MM.1S (cell line): ENCODE measurements around the gene CFAP45.

Experiments
- DNase-seq: peaks from one replicate; pipeline ENCODE4 v3.0.0-alpha.2; 2015
- H2AFZ ChIP-seq: fragments of 300-600 bp; sonication (generic); 2 replicates; pipeline ENCODE4 v1.6.0; 2016; ENCODE audit warnings: antibody characterized with exemption, low read length
- H3F3A ChIP-seq: fragments of 300-600 bp; sonication (generic); 2 replicates; pipeline ENCODE4 v1.6.1; 2016; ENCODE audit warnings: mild to moderate bottlenecking, antibody characterized with exemption, low read length, moderate library complexity, mixed read lengths; ENCODE audit not compliant: insufficient read depth
- H3K27ac ChIP-seq: fragments of 300-600 bp; sonication (generic); 2 replicates; pipeline ENCODE4 v1.5.1; 2016; ENCODE audit warnings: mild to moderate bottlenecking, low read length
- H3K27me3 ChIP-seq: fragments of 300-600 bp; sonication (generic); replicated peaks from 2 replicates; pipeline ENCODE4 v1.6.0; 2016; ENCODE audit warnings: low read length; ENCODE audit not compliant: insufficient read depth
- H3K36me3 ChIP-seq: fragments of 300-600 bp; sonication (generic); replicated peaks from 2 replicates; pipeline ENCODE4 v1.6.1; 2016; ENCODE audit warnings: mild to moderate bottlenecking, low read length, mixed read lengths; ENCODE audit not compliant: insufficient read depth
- H3K4me1 ChIP-seq: fragments of 300-600 bp; sonication (generic); 2 replicates; pipeline ENCODE4 v1.6.1; 2016; ENCODE audit warnings: low read length, mixed read lengths
- H3K4me2 ChIP-seq: fragments of 300-600 bp; sonication (generic); 2 replicates; pipeline ENCODE4 v1.6.0; 2016; ENCODE audit warnings: low read depth, low read length
- H3K4me3 ChIP-seq: fragments of 300-600 bp; sonication (generic); 2 replicates; pipeline ENCODE4 v1.5.1; 2016; ENCODE audit warnings: low read length, mixed read lengths
- H3K79me2 ChIP-seq: fragments of 300-600 bp; sonication (generic); 2 replicates; pipeline ENCODE4 v1.6.1; 2016; ENCODE audit warnings: mixed run types, low read length, mixed read lengths
- H3K9ac ChIP-seq: fragments of 300-600 bp; sonication (generic); 2 replicates; pipeline ENCODE4 v1.6.1; 2016; ENCODE audit warnings: low read length, mixed read lengths
- H3K9me2 ChIP-seq: fragments of 300-600 bp; sonication (generic); replicated peaks from 2 replicates; pipeline ENCODE4 v1.6.1; 2016; ENCODE audit warnings: mild to moderate bottlenecking, low read length, mixed read lengths; ENCODE audit not compliant: insufficient read depth
- H3K9me3 ChIP-seq: fragments of 300-600 bp; sonication (generic); replicated peaks from 2 replicates; pipeline ENCODE4 v1.6.1; 2016; ENCODE audit warnings: mild to moderate bottlenecking, low read length, mixed read lengths; ENCODE audit not compliant: insufficient read depth
- H4K20me1 ChIP-seq: fragments of 300-600 bp; sonication (generic); 2 replicates; pipeline ENCODE4 v1.6.1; 2016; ENCODE audit warnings: mild to moderate bottlenecking, low read length, moderate library complexity, mixed read lengths; ENCODE audit not compliant: insufficient read depth
- EZH2 ChIP-seq: fragments of 300-600 bp; sonication (generic); optimal IDR thresholded peaks from 2 replicates; pipeline ENCODE3; 2017; ENCODE audit warnings: low read depth, mild to moderate bottlenecking, antibody characterized with exemption, low read length, mixed read lengths
- EZH2phosphoT487 ChIP-seq: fragments of 300-600 bp; sonication (generic); IDR thresholded peaks from 2 replicates; pipeline ENCODE4 v1.6.1; 2018; ENCODE audit warnings: antibody characterized with exemption, low read length
- TF ChIP-seq, protein P1 (sequence below): fragments of 300-600 bp; sonication (generic); IDR thresholded peaks from 2 replicates; pipeline ENCODE4 v1.5.1; 2016; ENCODE audit warnings: antibody characterized with exemption, low read length, mixed read lengths

Gene CFAP45

DNA sequence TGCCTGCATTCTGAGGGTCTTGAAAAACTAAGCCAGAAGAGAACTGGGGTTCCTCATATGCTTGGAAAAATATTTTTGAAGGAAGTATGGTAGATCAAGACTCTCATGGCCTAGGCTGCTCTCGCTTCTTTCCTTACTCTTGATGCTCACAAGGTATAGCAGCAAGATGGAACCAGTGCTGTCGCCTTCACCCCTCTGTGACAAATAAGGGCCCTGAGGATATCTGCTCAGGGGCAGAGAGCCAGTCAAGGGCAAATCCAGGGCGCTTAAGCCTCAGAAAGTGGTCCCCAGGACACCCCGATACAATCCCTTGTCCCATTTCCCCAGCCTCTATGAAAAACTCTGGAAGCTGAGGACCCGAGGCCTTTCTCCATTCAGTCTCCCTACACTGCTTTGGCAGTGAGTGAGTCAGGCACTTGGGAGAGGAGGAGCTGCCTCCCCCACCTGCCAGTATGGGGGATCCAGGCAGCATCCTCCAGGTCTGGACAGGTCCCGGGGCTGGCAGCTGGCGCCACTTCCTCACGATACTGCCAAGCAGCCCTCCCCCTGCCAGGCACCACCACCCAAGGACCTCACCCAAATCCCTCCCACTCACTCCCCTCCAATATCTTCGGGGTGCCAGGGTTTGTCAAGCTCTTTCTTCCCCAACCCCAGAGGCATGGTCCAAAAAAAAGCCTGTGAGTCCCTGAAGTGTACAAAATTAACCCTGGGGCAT lies 44.1 kb upstream of the CFAP45 start:
- Histone ChIP-seq H3K4me2 (no peak overlapping the region), H3K4me1 (no peaks in the 10 kb centered on the region), H3K9me3 (no peaks in the 10 kb centered on the region), H3K9ac (no peak overlapping the region), H3K9me2 (no peaks in the 10 kb centered on the region), H4K20me1 (no peaks in the 10 kb centered on the region), H3K36me3 (no peaks in the 10 kb centered on the region), H3K4me3 (no peak overlapping the region), H3F3A (0 out of 2 replicates have a peak, but pooled peaks cover 2% of the 10 kb centered on the region), H3K27ac (no peak overlapping the region), H2AFZ (no peak overlapping the region), H3K79me2 (no peaks in the 10 kb centered on the region), H3K27me3 (peaks cover 43% of the 10 kb centered on the region)
- TF ChIP-seq EZH2 (no peak), EZH2phosphoT487 (no peak)
- TF ChIP-seq, protein P1, sequence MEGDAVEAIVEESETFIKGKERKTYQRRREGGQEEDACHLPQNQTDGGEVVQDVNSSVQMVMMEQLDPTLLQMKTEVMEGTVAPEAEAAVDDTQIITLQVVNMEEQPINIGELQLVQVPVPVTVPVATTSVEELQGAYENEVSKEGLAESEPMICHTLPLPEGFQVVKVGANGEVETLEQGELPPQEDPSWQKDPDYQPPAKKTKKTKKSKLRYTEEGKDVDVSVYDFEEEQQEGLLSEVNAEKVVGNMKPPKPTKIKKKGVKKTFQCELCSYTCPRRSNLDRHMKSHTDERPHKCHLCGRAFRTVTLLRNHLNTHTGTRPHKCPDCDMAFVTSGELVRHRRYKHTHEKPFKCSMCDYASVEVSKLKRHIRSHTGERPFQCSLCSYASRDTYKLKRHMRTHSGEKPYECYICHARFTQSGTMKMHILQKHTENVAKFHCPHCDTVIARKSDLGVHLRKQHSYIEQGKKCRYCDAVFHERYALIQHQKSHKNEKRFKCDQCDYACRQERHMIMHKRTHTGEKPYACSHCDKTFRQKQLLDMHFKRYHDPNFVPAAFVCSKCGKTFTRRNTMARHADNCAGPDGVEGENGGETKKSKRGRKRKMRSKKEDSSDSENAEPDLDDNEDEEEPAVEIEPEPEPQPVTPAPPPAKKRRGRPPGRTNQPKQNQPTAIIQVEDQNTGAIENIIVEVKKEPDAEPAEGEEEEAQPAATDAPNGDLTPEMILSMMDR = no peak
- DNase-seq = no peak

DNA sequence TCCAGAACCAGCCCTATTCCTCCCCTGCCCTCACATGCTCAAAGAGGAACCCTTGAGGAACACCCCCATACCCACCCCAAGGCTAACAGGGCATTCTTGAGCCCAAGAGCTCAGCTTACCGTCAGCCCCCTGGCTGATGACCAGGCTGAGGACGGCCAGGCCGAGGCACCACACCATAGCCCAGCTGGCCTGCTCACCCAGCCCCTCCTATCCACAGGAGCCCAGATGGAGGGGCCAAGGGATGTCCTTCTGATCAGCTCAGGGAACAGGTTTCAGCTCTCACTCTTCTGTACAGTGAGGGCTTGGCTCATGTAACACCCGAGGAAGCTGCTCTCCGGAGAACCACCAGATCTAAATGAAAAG lies 43.3 kb upstream of the CFAP45 start:
- no peak overlapping the region for H3K4me2 ChIP-seq
- H2AFZ ChIP-seq = no peak overlapping the region
- H3F3A ChIP-seq = 0 out of 2 replicates have a peak, but pooled peaks cover 2% of the 10 kb centered on the region
- no peak overlapping the region for H3K27ac ChIP-seq
- no peaks in the 10 kb centered on the region for H3K36me3 ChIP-seq
- no peak overlapping the region for H3K9ac ChIP-seq
- H4K20me1 ChIP-seq = no peaks in the 10 kb centered on the region
- H3K4me3 ChIP-seq = no peak overlapping the region
- H3K9me2 ChIP-seq = no peaks in the 10 kb centered on the region
- H3K9me3 ChIP-seq = no peaks in the 10 kb centered on the region
- peaks cover 43% of the 10 kb centered on the region for H3K27me3 ChIP-seq
- H3K79me2 ChIP-seq = no peaks in the 10 kb centered on the region
- TF ChIP-seq EZH2phosphoT487 = no peak
- no peak for DNase-seq
- H3K4me1 ChIP-seq = 0 out of 2 replicates have a peak, but pooled peaks cover 3% of the 10 kb centered on the region

DNA sequence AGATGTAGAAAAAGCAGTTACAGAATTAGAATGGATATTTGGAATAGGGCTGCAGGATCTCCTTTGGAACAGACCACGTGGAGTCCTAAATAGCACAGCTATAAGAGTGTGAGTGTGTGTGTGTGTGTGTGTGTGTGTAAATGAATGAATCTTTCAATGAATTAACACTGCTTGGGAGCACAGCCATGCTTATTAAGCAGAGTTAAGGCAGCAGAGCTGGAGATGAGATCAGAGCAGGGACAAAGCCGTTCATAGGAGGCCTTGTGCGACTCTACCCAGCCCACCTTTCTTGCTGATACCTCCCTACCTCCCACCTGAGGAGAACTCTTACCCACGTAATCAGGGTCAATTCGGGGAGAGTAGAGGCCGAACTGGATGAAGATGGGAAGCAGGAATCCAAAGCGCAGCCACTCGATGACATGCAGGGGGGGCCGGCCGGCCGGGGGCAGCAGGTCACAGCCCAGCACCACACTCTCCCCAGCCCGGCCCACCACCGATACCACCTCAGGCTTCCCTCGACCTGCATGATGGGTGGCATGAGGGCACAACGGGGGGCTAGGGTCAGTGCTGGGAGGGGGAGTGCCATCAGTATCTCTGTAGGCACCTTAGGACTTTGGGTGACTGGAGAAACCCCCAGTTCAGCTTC lies 42.8 kb upstream of the CFAP45 start:
- Histone ChIP-seq H3K79me2 (no peaks in the 10 kb centered on the region), H2AFZ (no peak overlapping the region), H3K4me1 (0 out of 2 replicates have a peak, but pooled peaks cover 8% of the 10 kb centered on the region), H3K9ac (no peak overlapping the region), H3K36me3 (no peaks in the 10 kb centered on the region), H4K20me1 (no peaks in the 10 kb centered on the region), H3K4me2 (no peak overlapping the region), H3K9me2 (no peaks in the 10 kb centered on the region), H3K27ac (no peak overlapping the region), H3K4me3 (no peak overlapping the region), H3K27me3 (peaks cover 43% of the 10 kb centered on the region), H3K9me3 (no peaks in the 10 kb centered on the region), H3F3A (0 out of 2 replicates have a peak, but pooled peaks cover 2% of the 10 kb centered on the region)
- DNase-seq = no peak
- no peak for TF ChIP-seq EZH2phosphoT487
- TF ChIP-seq, protein P1 = no peak
- no peak for TF ChIP-seq EZH2
